PC-3 (cell line): ENCODE results near the gene ORMDL3. TPM values are rescaled to one million over a fixed set of nuclear protein-coding genes. Genes with fewer than 3 reads are reported as not detected.

Source experiments
- ATAC-seq: fragments of 200-7000 bp; cut with Tn5 transposase; 2 replicates; pipeline ENCODE4 v1.9.1; 2020; ENCODE audit warnings: mild to moderate bottlenecking, moderate library complexity
- BruUV-seq: library from RNA; stranded (reverse); fragments of 400-500 nt; replicated peaks from 2 replicates; lab custom pipeline; 2021; lab: Mats Ljungman, UMichigan
- CTCF ChIA-PET: fragments of 300-600 bp; sonication (Branson Sonifier 250); formaldehyde crosslinking; loops from one replicate; lab custom pipeline; 2022; ENCODE audit warnings: antibody characterized with exemption; lab: Charles Lee
- POLR2A ChIA-PET: fragments of 300-600 bp; sonication (Branson Sonifier 250); formaldehyde crosslinking; loops from one replicate; lab custom pipeline; 2022; ENCODE audit warnings: antibody characterized with exemption; ENCODE audit not compliant: unreplicated experiment; lab: Charles Lee
- DNase-seq: peaks from one replicate; pipeline ENCODE4 v3.0.0-alpha.2; 2015
- H2AFZ ChIP-seq: fragments of 300-600 bp; sonication (generic); 2 replicates; pipeline ENCODE4 v1.6.0; 2016; ENCODE audit warnings: antibody characterized with exemption, low read length
- H3F3A ChIP-seq: fragments of 300-600 bp; sonication (generic); one replicate; pipeline ENCODE4 v1.6.0; 2017; ENCODE audit warnings: antibody characterized with exemption, low read length, control low read depth, mild to moderate bottlenecking; ENCODE audit not compliant: unreplicated experiment
- H3K27ac ChIP-seq: fragments of 300-600 bp; sonication (generic); 2 replicates; pipeline ENCODE4 v1.5.1; 2016; ENCODE audit warnings: mild to moderate bottlenecking, low read length
- H3K27me3 ChIP-seq: fragments of 300-600 bp; sonication (generic); 2 replicates; pipeline ENCODE4 v1.6.1; 2016; ENCODE audit warnings: low read length, mixed read lengths
- H3K36me3 ChIP-seq: fragments of 300-600 bp; sonication (generic); 2 replicates; pipeline ENCODE4 v1.6.1; 2016; ENCODE audit warnings: low read depth, mixed run types, low read length, mixed read lengths
- H3K4me1 ChIP-seq: fragments of 300-600 bp; sonication (generic); 2 replicates; pipeline ENCODE4 v1.5.1; 2016; ENCODE audit warnings: low read length; ENCODE audit not compliant: insufficient read depth
- H3K4me2 ChIP-seq: fragments of 300-600 bp; sonication (generic); 2 replicates; pipeline ENCODE4 v1.6.0; 2016; ENCODE audit warnings: low read length
- H3K4me3 ChIP-seq: fragments of 300-600 bp; sonication (generic); 2 replicates; pipeline ENCODE4 v1.5.1; 2016; ENCODE audit warnings: mild to moderate bottlenecking, low read length, mixed read lengths
- H3K79me2 ChIP-seq: fragments of 300-600 bp; sonication (generic); 2 replicates; pipeline ENCODE4 v1.6.1; 2017; ENCODE audit warnings: low read length, mixed read lengths
- H3K9ac ChIP-seq: fragments of 300-600 bp; sonication (generic); 2 replicates; pipeline ENCODE4 v1.6.0; 2016; ENCODE audit warnings: mild to moderate bottlenecking, low read length
- H3K9me2 ChIP-seq: fragments of 300-600 bp; sonication (generic); replicated peaks from 2 replicates; pipeline ENCODE4 v1.6.1; 2016; ENCODE audit warnings: mixed run types, low read length, mixed read lengths
- H3K9me3 ChIP-seq: fragments of 300-600 bp; sonication (generic); 2 replicates; pipeline ENCODE4 v1.6.1; 2016; ENCODE audit warnings: low read length, mixed read lengths
- H4K20me1 ChIP-seq: fragments of 300-600 bp; sonication (generic); 2 replicates; pipeline ENCODE4 v1.6.1; 2016; ENCODE audit warnings: low read length, mixed read lengths
- CTCF ChIP-seq: fragments of 300-600 bp; sonication (generic); conservative IDR thresholded peaks from 2 replicates; pipeline ENCODE4 v1.5.1; 2017; ENCODE audit warnings: antibody characterized with exemption, low read depth, mild to moderate bottlenecking, low read length
- EZH2 ChIP-seq: fragments of 300-600 bp; sonication (generic); IDR thresholded peaks from one replicate; pipeline ENCODE4 v1.6.1; 2017; ENCODE audit warnings: antibody characterized with exemption, mild to moderate bottlenecking, low read length; ENCODE audit not compliant: unreplicated experiment
- EZH2phosphoT487 ChIP-seq: fragments of 300-600 bp; sonication (generic); IDR thresholded peaks from 2 replicates; pipeline ENCODE4 v1.6.1; 2018; ENCODE audit warnings: mild to moderate bottlenecking, antibody characterized with exemption, low read length, borderline replicate concordance
- intact Hi-C: fragments of 100-400 bp; cut with micrococcal nuclease; formaldehyde crosslinking; loops from 2 replicates; pipeline ENCODE4 v1.9.0; 2023
- total RNA-seq: library from RNA; depleted of rRNA; stranded (reverse); fragments of >200 nt; gene quantifications from 2 replicates; pipeline ENCODE4 v1.2.3, GENCODE V29; 2014

ORMDL3 gene
- total RNA-seq, 1 experiment from 2014 or later, result 27.4 TPM

DNA sequence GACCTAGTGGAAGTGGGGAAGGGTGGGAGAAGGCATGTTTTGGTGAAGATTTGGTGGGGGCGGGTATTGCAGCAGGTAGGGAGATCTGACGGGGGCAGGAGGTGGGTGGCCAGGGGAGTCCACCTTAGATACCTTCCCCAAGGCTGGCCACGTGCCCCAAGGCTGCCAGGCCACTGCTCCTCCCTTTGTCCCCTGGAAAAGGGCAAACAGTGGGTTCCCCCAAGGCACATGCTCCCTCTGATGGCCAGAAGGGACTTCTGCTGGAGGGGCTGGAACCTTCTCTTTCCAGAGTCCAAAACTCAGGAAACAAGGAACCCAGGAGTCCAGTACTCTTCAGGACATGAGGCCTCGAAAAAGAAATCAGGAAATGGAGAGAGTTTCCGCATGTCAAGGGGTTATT lies 47.0 kb upstream of the ORMDL3 start:
- no peak overlapping the region for H3K4me2 ChIP-seq
- H3K4me3 ChIP-seq, result no peak overlapping the region
- H3K9ac ChIP-seq, result no peak overlapping the region
- intact Hi-C loops, result no loop called here
- no peaks in the 10 kb centered on the region for H3K9me2 ChIP-seq
- H3F3A ChIP-seq, result no peaks in the 10 kb centered on the region
- no peaks in the 10 kb centered on the region for H3K27me3 ChIP-seq
- no peaks in the 10 kb centered on the region for H3K9me3 ChIP-seq
- ATAC-seq (no peak), DNase-seq (no peak)
- H4K20me1 ChIP-seq, result no peaks in the 10 kb centered on the region
- CTCF ChIA-PET, result no interaction called here
- TF ChIP-seq EZH2phosphoT487, result no peak
- TF ChIP-seq CTCF, result no peak
- TF ChIP-seq EZH2, result no peak
- no peak overlapping the region for H3K27ac ChIP-seq
- H3K79me2 ChIP-seq, result no peaks in the 10 kb centered on the region
- peaks cover 7% of the 10 kb centered on the region for H3K4me1 ChIP-seq
- H3K36me3 ChIP-seq, result no peaks in the 10 kb centered on the region
- no TSS peak for BruUV-seq
- POLR2A ChIA-PET, result no interaction called here
- H2AFZ ChIP-seq, result no peak overlapping the region

- TF ChIP-seq EZH2phosphoT487, result no peak
- no peak for TF ChIP-seq CTCF
- TF ChIP-seq EZH2, result no peak
- no peak for DNase-seq
Measured at GRCh38 chr17:39973496-39973895, 46.1 kb upstream of the ORMDL3 start.

GRCh38 chr17:39972271-39972670 lies 44.9 kb upstream of the ORMDL3 start:
- BruUV-seq, result no TSS peak
- TF ChIP-seq CTCF, result no peak
- TF ChIP-seq EZH2phosphoT487, result no peak
- no peak for TF ChIP-seq EZH2
- Histone ChIP-seq H3K9me2 (no peaks in the 10 kb centered on the region), H3K79me2 (no peaks in the 10 kb centered on the region), H3K4me3 (no peak overlapping the region), H3K27ac (no peak overlapping the region), H3K9me3 (no peaks in the 10 kb centered on the region), H3K27me3 (no peaks in the 10 kb centered on the region), H3F3A (no peaks in the 10 kb centered on the region), H2AFZ (no peak overlapping the region), H3K4me1 (no peaks in the 10 kb centered on the region), H4K20me1 (no peaks in the 10 kb centered on the region), H3K9ac (no peak overlapping the region), H3K4me2 (no peak overlapping the region), H3K36me3 (no peaks in the 10 kb centered on the region)
- intact Hi-C loops, result no loop called here
- ATAC-seq (no peak), DNase-seq (no peak)
- POLR2A ChIA-PET, result no interaction called here
- CTCF ChIA-PET, result no interaction called here

More at GRCh38 chr17:39973496-39973895, 46.1 kb upstream of the ORMDL3 start:
- no TSS peak for BruUV-seq
- Histone ChIP-seq H3K9me3 (no peaks in the 10 kb centered on the region), H4K20me1 (no peaks in the 10 kb centered on the region), H3K9me2 (no peaks in the 10 kb centered on the region), H3K4me3 (no peak overlapping the region), H3K4me1 (no peaks in the 10 kb centered on the region), H3K9ac (no peak overlapping the region), H2AFZ (no peak overlapping the region), H3K27me3 (no peaks in the 10 kb centered on the region), H3K27ac (no peak overlapping the region), H3K4me2 (no peak overlapping the region), H3K36me3 (no peaks in the 10 kb centered on the region), H3F3A (no peaks in the 10 kb centered on the region), H3K79me2 (no peaks in the 10 kb centered on the region)
- POLR2A ChIA-PET, result no interaction called here
- CTCF ChIA-PET, result no interaction called here
- intact Hi-C loops, result no loop called here
- no peak for ATAC-seq
